ENCODE results near the gene EMC6. TPM values are rescaled to one million over a fixed set of nuclear protein-coding genes. Genes with fewer than 3 reads are reported as not detected.

The EMC6 gene
- total and polyA plus RNA-seq, 8 donors, result 15.9 to 37.6 (median 23.0) TPM

GRCh38 chr17:3688027-3688553 is 19.5 kb downstream of the EMC6 start:
- DNase-seq, result no peak
- H3K4me1 ChIP-seq, result peaks cover 0 to 1% of the 10 kb centered on the region in 2 donors
- no peak for TF ChIP-seq CTCF (IDR thresholded peaks at IDR 0.05)
- H3K27me3 ChIP-seq, result peaks cover 0 to 75% of the 10 kb centered on the region in 2 donors
- no peak overlapping the region for H3K4me3 ChIP-seq
- no peaks in the 10 kb centered on the region for H3K36me3 ChIP-seq
- H3K9me3 ChIP-seq, result no peaks in the 10 kb centered on the region
- ATAC-seq, result no peak
- no peak overlapping the region for H3K27ac ChIP-seq
- intact Hi-C loops (cut with DNase I), result no loop called here

- no peaks in the 10 kb centered on the region for H3K9me3 ChIP-seq
- no peak for ATAC-seq
Measured at GRCh38 chr17:3688852-3689261, 20.2 kb downstream of the EMC6 start.

GRCh38 chr17:3689262-3690093 is 20.9 kb downstream of the EMC6 start:
- intact Hi-C loops (cut with DNase I), result no loop called here
- Histone ChIP-seq H3K4me3 (no peak overlapping the region), H3K4me1 (no peaks in the 10 kb centered on the region), H3K9me3 (no peaks in the 10 kb centered on the region), H3K27ac (no peak overlapping the region), H3K27me3 (peaks cover 2 to 75% of the 10 kb centered on the region in 2 donors), H3K36me3 (no peaks in the 10 kb centered on the region)
- ATAC-seq (no peak), DNase-seq (no peak)
- TF ChIP-seq CTCF (IDR thresholded peaks at IDR 0.05), result no peak

More at GRCh38 chr17:3688852-3689261, 20.2 kb downstream of the EMC6 start:
- Histone ChIP-seq H3K4me3 (no peak overlapping the region), H3K27me3 (peaks cover 0 to 75% of the 10 kb centered on the region in 2 donors), H3K36me3 (no peaks in the 10 kb centered on the region), H3K4me1 (no peaks in the 10 kb centered on the region), H3K27ac (no peak overlapping the region)
- DNase-seq, result no peak
- intact Hi-C loops (cut with DNase I), result no loop called here
- TF ChIP-seq CTCF (IDR thresholded peaks at IDR 0.05), result no peak

- Histone ChIP-seq H3K9me3 (no peaks in the 10 kb centered on the region), H3K4me1 (peaks cover under 1 to 5% of the 10 kb centered on the region in 2 donors), H3K4me3 (no peak overlapping the region), H3K27ac (no peak overlapping the region), H3K27me3 (peaks cover 10 to 75% of the 10 kb centered on the region in 2 donors), H3K36me3 (no peaks in the 10 kb centered on the region)
- ATAC-seq (no peak), DNase-seq (no peak)
- no peak for TF ChIP-seq CTCF (IDR thresholded peaks at IDR 0.05)
- intact Hi-C loops (cut with DNase I), result no loop called here
Measured at GRCh38 chr17:3690094-3690715, 21.6 kb downstream of the EMC6 start.

DNA sequence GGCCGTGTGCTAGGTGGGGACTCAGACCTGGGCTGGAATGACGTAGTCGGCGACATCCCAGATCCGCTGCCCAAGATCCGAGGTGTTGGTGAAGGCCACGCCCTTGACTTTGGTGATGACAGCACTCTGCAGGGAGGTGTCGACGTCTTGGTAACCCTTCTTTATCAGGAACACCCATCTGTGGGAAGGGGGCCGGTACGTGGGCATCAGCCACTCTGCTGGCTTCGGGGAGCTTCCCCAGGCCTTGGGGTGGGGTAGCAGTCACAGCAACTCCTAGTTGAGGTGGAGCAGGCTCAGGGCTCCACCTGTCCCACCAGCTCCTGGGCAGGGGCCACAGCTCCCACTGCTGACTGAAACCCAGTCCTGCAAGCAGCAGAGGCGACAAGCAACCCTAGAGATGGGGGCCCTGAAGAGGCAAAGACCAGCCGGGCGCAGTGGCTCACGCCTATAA is 23.0 kb downstream of the EMC6 start:
- Histone ChIP-seq H3K4me1 (peaks cover 4 to 18% of the 10 kb centered on the region in 2 donors), H3K9me3 (no peaks in the 10 kb centered on the region), H3K27me3 (peaks cover 24 to 85% of the 10 kb centered on the region in 2 donors), H3K36me3 (no peaks in the 10 kb centered on the region), H3K27ac (no peak overlapping the region), H3K4me3 (no peak overlapping the region)
- intact Hi-C loops (cut with DNase I), result no loop called here
- ATAC-seq, result no peak
- no peak for DNase-seq
- TF ChIP-seq CTCF (IDR thresholded peaks at IDR 0.05), result no peak

Data from left lung (tissue), 10 donors.